Measurements from ENCODE around the gene PRXL2B. TPM values are rescaled to one million over a fixed set of nuclear protein-coding genes. Genes with fewer than 3 reads are reported as not detected.

Gene PRXL2B
- total and polyA plus RNA-seq, 10 of the 15 experiments (the other 5 are each of a cell fraction or from before 2014, with no cell fraction given): 0.44 to 5.6 (median 4.0) TPM

DNA sequence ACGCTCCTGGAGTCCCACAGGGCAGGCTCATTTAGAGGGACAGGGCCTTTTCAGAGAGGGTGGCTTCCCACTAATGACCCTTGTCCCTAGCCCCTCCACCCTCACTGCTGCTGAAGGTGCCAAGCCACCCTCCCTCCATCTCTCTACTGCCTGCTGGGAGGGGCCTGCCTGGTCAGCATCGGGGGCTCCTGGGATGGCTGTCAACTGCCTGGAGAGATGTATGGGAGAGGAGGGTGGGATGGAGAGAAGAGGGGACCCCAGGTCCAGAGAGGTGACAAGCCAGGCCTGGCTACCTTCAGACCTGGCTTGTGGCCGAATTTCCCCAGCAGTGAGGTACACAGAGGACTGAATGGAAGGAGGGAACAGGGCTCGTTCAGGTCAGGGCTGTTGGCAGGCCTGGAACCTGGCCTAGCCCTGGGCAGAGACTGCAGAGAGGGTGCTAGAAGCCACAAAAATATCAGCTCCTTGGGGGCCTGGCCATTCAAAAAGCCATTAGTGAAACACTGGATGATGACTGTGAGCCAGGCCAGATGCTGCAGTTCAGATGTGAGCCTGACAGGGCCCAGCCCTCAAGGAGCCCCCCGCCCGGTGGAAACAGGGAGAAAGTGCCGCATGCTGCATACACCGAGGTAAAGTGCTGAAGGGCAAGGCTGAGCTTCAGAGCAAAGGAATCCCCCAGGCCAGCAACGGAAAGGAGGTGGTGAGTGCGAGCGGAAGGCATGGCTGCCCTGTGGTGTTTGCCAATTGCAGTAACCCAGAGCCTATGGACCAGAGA is 26.2 kb downstream of the PRXL2B start:
- RAD21 ChIA-PET (ENCODE audit: unreplicated experiment): no interaction called here
- WGBS (ENCODE audit: insufficient coverage, insufficient replicate concordance, low lambda C conversion rate, missing lambda C conversion rate): 44% methylated on average over 11 of the region's 11 CpGs

GRCh38 chr1:2614145-2614544 is 27.6 kb downstream of the PRXL2B start:
- RAD21 ChIA-PET (ENCODE audit: unreplicated experiment): no interaction called here
- Histone ChIP-seq H3K9me3 (replicated peaks; ENCODE audit: control insufficient read depth, insufficient read depth, low read length) (no peaks in the 10 kb centered on the region; the same call in 2 of the 3 replicates), H3K4me3 (no peak overlapping the region), H3K9ac (ENCODE audit: control insufficient read depth, insufficient read depth, low read length) (no peak overlapping the region), H3K27ac (ENCODE audit: control insufficient read depth, insufficient read depth) (no peak overlapping the region), H4K20me1 (ENCODE audit: control insufficient read depth, insufficient read depth) (no peaks in the 10 kb centered on the region), H3K4me2 (ENCODE audit: control insufficient read depth, insufficient read depth) (no peak overlapping the region), H3K79me2 (ENCODE audit: control insufficient read depth, insufficient read depth, low read length) (no peaks in the 10 kb centered on the region), H3K27me3 (replicated peaks in 1 of 2; ENCODE audit: control insufficient read depth in 2 of 2, insufficient read depth in 2 of 2, low read length in 1 of 2) (no peaks in the 10 kb centered on the region), H3K4me1 (ENCODE audit: control insufficient read depth, insufficient read depth, low read length) (no peaks in the 10 kb centered on the region), H3K36me3 (ENCODE audit: control insufficient read depth in 2 of 2, insufficient read depth in 2 of 2, low read length in 1 of 2) (no peaks in the 10 kb centered on the region), H2AFZ (ENCODE audit: control insufficient read depth, low read depth, low read length) (no peak overlapping the region)
- no peak for DNase-seq (ENCODE audit: low read depth, low spot score)
- POLR2A ChIA-PET: no interaction called here
- SMC1A ChIA-PET (ENCODE audit: uncharacterized antibody, unreplicated experiment): no interaction called here
- CTCF ChIA-PET: no interaction called here
- intact Hi-C loops (cut with micrococcal nuclease; ENCODE audit: unreplicated experiment): no loop called here
- ATAC-seq: no peak
- in situ Hi-C loops (cut with MboI): no loop called here
- 32% methylated on average over 2 of the region's 2 CpGs for WGBS (ENCODE audit: insufficient coverage, insufficient replicate concordance, low lambda C conversion rate, missing lambda C conversion rate)
- BruUV-seq (replicated peaks): no TSS peak
- FAIRE-seq: no peak
- no peak for TF ChIP-seq EED (IDR thresholded peaks at IDR 0.05; ENCODE audit: low read depth)
- no peak for TF ChIP-seq SIX5 (IDR thresholded peaks at IDR 0.05; ENCODE audit: low read depth, low read length, severe bottlenecking)
- TF ChIP-seq, protein P1, sequence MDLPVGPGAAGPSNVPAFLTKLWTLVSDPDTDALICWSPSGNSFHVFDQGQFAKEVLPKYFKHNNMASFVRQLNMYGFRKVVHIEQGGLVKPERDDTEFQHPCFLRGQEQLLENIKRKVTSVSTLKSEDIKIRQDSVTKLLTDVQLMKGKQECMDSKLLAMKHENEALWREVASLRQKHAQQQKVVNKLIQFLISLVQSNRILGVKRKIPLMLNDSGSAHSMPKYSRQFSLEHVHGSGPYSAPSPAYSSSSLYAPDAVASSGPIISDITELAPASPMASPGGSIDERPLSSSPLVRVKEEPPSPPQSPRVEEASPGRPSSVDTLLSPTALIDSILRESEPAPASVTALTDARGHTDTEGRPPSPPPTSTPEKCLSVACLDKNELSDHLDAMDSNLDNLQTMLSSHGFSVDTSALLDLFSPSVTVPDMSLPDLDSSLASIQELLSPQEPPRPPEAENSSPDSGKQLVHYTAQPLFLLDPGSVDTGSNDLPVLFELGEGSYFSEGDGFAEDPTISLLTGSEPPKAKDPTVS (IDR thresholded peaks at IDR 0.05; ENCODE audit: low read depth, low read length): no peak
- TF ChIP-seq NFYB (IDR thresholded peaks at IDR 0.05; ENCODE audit: insufficient read depth, low read depth, low read length): no peak
- no peak for TF ChIP-seq MXI1 (IDR thresholded peaks at IDR 0.05; ENCODE audit: low read depth, low read length)
- no peak for TF ChIP-seq POLR2AphosphoS2 (IDR thresholded peaks at IDR 0.05; ENCODE audit: low read depth, low read length)
- TF ChIP-seq CEBPB (IDR thresholded peaks at IDR 0.05; ENCODE audit: borderline replicate concordance in 1 of 2, low read depth in 2 of 2, low read length in 2 of 2): no peak
- TF ChIP-seq HDGF (IDR thresholded peaks at IDR 0.05): no peak
- TF ChIP-seq, protein P2, sequence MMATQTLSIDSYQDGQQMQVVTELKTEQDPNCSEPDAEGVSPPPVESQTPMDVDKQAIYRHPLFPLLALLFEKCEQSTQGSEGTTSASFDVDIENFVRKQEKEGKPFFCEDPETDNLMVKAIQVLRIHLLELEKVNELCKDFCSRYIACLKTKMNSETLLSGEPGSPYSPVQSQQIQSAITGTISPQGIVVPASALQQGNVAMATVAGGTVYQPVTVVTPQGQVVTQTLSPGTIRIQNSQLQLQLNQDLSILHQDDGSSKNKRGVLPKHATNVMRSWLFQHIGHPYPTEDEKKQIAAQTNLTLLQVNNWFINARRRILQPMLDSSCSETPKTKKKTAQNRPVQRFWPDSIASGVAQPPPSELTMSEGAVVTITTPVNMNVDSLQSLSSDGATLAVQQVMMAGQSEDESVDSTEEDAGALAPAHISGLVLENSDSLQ (IDR thresholded peaks at IDR 0.05): no peak
- no peak for TF ChIP-seq YY1 (IDR thresholded peaks at IDR 0.05; ENCODE audit: low read depth, low read length)

More for the DNA sequence above, 26.2 kb downstream of the PRXL2B start:
- FAIRE-seq (no peak), DNase-seq (ENCODE audit: low read depth, low spot score) (no peak), ATAC-seq (no peak)
- ChIA-PET POLR2A (no interaction called here), SMC1A (ENCODE audit: uncharacterized antibody, unreplicated experiment) (no interaction called here), CTCF (no interaction called here)
- Histone ChIP-seq H3K4me3 (no peak overlapping the region), H3K4me1 (ENCODE audit: control insufficient read depth, insufficient read depth, low read length) (no peaks in the 10 kb centered on the region), H3K36me3 (ENCODE audit: control insufficient read depth in 2 of 2, insufficient read depth in 2 of 2, low read length in 1 of 2) (no peaks in the 10 kb centered on the region), H3K27ac (ENCODE audit: control insufficient read depth, insufficient read depth) (no peak overlapping the region), H4K20me1 (ENCODE audit: control insufficient read depth, insufficient read depth) (no peaks in the 10 kb centered on the region), H2AFZ (ENCODE audit: control insufficient read depth, low read depth, low read length) (no peak overlapping the region), H3K9ac (ENCODE audit: control insufficient read depth, insufficient read depth, low read length) (no peak overlapping the region), H3K27me3 (replicated peaks in 1 of 2; ENCODE audit: control insufficient read depth in 2 of 2, insufficient read depth in 2 of 2, low read length in 1 of 2) (no peaks in the 10 kb centered on the region), H3K79me2 (ENCODE audit: control insufficient read depth, insufficient read depth, low read length) (no peaks in the 10 kb centered on the region), H3K9me3 (replicated peaks; ENCODE audit: control insufficient read depth, insufficient read depth, low read length) (no peaks in the 10 kb centered on the region; the same call in 2 of the 3 replicates), H3K4me2 (ENCODE audit: control insufficient read depth, insufficient read depth) (no peak overlapping the region)
- intact Hi-C loops (cut with micrococcal nuclease; ENCODE audit: unreplicated experiment): no loop called here
- TF ChIP-seq ETV6 (conservative IDR thresholded peaks at IDR 0.05 in 1 of 2, IDR thresholded peaks at IDR 0.05 in 1 of 2; ENCODE audit: borderline replicate concordance in 1 of 2, low read depth in 1 of 2) (no peak), POLR2A (IDR thresholded peaks at IDR 0.05; ENCODE audit: low read depth, low read length) (no peak)
- BruUV-seq (replicated peaks): no TSS peak
- in situ Hi-C loops (cut with MboI): no loop called here

Data from GM12878 (cell line).